BJ (cell line): ENCODE measurements around the gene CNST. TPM values are rescaled to one million over a fixed set of nuclear protein-coding genes. Genes with fewer than 3 reads are reported as not detected.
A peak's percentile ranks its signal among the peaks of the same experiment; 100 is the strongest.
"Not testable (repeated sequence)": the region's sequence is repeated elsewhere in the genome, so short reads cannot be mapped to it uniquely, and the experiment has no call there.

ENCODE experiments used
- CTCF ChIA-PET: fragments of 350-600 bp; formaldehyde crosslinking; extraction: SDS; loops from one replicate; lab custom pipeline; 2021; ENCODE audit warnings: antibody characterized with exemption, inconsistent platforms; lab: Yijun Ruan, JAX
- POLR2A ChIA-PET: fragments of 300-600 bp; sonication (Branson Sonifier 250); formaldehyde crosslinking; extraction: SDS; loops from one replicate; lab custom pipeline; 2021; ENCODE audit warnings: antibody characterized with exemption; lab: Charles Lee
- DNase-seq: peaks from one replicate; pipeline ENCODE4 v3.0.0-alpha.2; 2011; ENCODE audit warnings: low read depth
- H3K27me3 ChIP-seq: 2 replicates; pipeline ENCODE4 v1.6.0; 2011; ENCODE audit warnings: low read length; ENCODE audit not compliant: control insufficient read depth, insufficient read depth
- H3K36me3 ChIP-seq: 2 replicates; pipeline ENCODE4 v1.5.1; 2011; ENCODE audit warnings: low read length; ENCODE audit not compliant: control insufficient read depth, insufficient read depth
- H3K4me3 ChIP-seq: 2 replicates; pipeline ENCODE4 v1.5.1; 2011; ENCODE audit warnings: low read depth, mild to moderate bottlenecking, control low read depth, low read length
- CTCF ChIP-seq: IDR thresholded peaks from 2 replicates; pipeline ENCODE4 v1.5.1; 2011; ENCODE audit warnings: low read depth, mild to moderate bottlenecking, control low read depth, inconsistent platforms, low read length, moderate library complexity; ENCODE audit not compliant: insufficient read depth
- polyA plus RNA-seq: library from polyadenylated mRNA; depleted of rRNA; stranded (reverse); fragments of >200 nt; gene quantifications from 2 replicates; pipeline ENCODE4 v1.2.3, GENCODE V29; 2011

Gene CNST
- polyA plus RNA-seq, 1 experiment = 29.7 TPM

- Histone ChIP-seq H3K4me3 (no peak overlapping the region), H3K36me3 (no peaks in the 10 kb centered on the region), H3K27me3 (no peaks in the 10 kb centered on the region)
- no peak for TF ChIP-seq CTCF
- peak; percentile 98 for DNase-seq
- POLR2A ChIA-PET = no interaction called here
- CTCF ChIA-PET = no interaction called here
These were observed 139.1 kb downstream of the CNST start for GRCh38 chr1:246705368-246705767.

GRCh38 chr1:246708166-246708565 is 141.9 kb downstream of the CNST start:
- H3K4me3 ChIP-seq = no peak overlapping the region
- CTCF ChIA-PET = interaction anchor here (0.6 to 1.1 kb wide), 2 partner anchors 99 to 129 kb away, joined by 3 read pairs; no protein-coding TSS in a partner anchor
- DNase-seq = no peak
- POLR2A ChIA-PET = interaction anchor here (0.6 kb wide), 1 partner anchor 1656 kb away, joined by 3 read pairs; no protein-coding TSS in a partner anchor
- TF ChIP-seq CTCF = no peak
- H3K27me3 ChIP-seq = no peaks in the 10 kb centered on the region
- no peaks in the 10 kb centered on the region for H3K36me3 ChIP-seq

GRCh38 chr1:246709196-246709595 is 142.9 kb downstream of the CNST start:
- Histone ChIP-seq H3K27me3 (no peaks in the 10 kb centered on the region; the same call in 1 of the 2 replicates), H3K36me3 (no peaks in the 10 kb centered on the region), H3K4me3 (no peak overlapping the region)
- ChIA-PET CTCF (interaction anchor here (0.8 to 1.0 kb wide), 2 partner anchors 12 to 20 kb away, joined by 3 read pairs; no protein-coding TSS in a partner anchor), POLR2A (no interaction called here)
- no peak for TF ChIP-seq CTCF
- DNase-seq = no peak

- Histone ChIP-seq H3K4me3 (no peak overlapping the region), H3K27me3 (no peaks in the 10 kb centered on the region; the same call in 1 of the 2 replicates), H3K36me3 (no peaks in the 10 kb centered on the region)
- no peak for TF ChIP-seq CTCF
- ChIA-PET POLR2A (no interaction called here), CTCF (interaction anchor here (0.7 to 1.0 kb wide), 4 partner anchors 13 to 21 kb away, joined by 3 to 4 read pairs (median 3); partner anchors contain the start of gene SCCPDH)
- no peak for DNase-seq
These were observed 143.6 kb downstream of the CNST start for GRCh38 chr1:246709835-246710234.

- POLR2A ChIA-PET = no interaction called here
- CTCF ChIA-PET = interaction anchor here (1.4 kb wide), 2 partner anchors 22 to 43 kb away, joined by 3 read pairs; no protein-coding TSS in a partner anchor
- H3K27me3 ChIP-seq = no peaks in the 10 kb centered on the region; the same call in 1 of the 2 replicates
- DNase-seq = no peak
- H3K36me3 ChIP-seq = no peaks in the 10 kb centered on the region
- H3K4me3 ChIP-seq = no peak overlapping the region
- TF ChIP-seq CTCF = no peak
These were observed 145.3 kb downstream of the CNST start for GRCh38 chr1:246711548-246712003.

- CTCF ChIA-PET = interaction anchor here (1.4 kb wide), 1 partner anchor 42 kb away, joined by 3 read pairs; no protein-coding TSS in a partner anchor
These were observed 146.2 kb downstream of the CNST start for GRCh38 chr1:246712428-246712827.

More at GRCh38 chr1:246712428-246712827, 146.2 kb downstream of the CNST start:
- H3K4me3 ChIP-seq, POLR2A ChIA-PET, DNase-seq, H3K27me3 ChIP-seq, H3K36me3 ChIP-seq: not testable (repeated sequence)
